HL-60/S4 (cell line): Measurements from ENCODE around the gene IFIT2.

ENCODE experiments used
- in situ Hi-C: fragments of 300-500 bp; cut with MboI; formaldehyde crosslinking; loops from 2 replicates; pipeline ENCODE4 v1.14.3; 2022; ENCODE audit warnings: low sequenced_read_pairs

Gene IFIT2, protein sequence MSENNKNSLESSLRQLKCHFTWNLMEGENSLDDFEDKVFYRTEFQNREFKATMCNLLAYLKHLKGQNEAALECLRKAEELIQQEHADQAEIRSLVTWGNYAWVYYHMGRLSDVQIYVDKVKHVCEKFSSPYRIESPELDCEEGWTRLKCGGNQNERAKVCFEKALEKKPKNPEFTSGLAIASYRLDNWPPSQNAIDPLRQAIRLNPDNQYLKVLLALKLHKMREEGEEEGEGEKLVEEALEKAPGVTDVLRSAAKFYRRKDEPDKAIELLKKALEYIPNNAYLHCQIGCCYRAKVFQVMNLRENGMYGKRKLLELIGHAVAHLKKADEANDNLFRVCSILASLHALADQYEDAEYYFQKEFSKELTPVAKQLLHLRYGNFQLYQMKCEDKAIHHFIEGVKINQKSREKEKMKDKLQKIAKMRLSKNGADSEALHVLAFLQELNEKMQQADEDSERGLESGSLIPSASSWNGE

DNA sequence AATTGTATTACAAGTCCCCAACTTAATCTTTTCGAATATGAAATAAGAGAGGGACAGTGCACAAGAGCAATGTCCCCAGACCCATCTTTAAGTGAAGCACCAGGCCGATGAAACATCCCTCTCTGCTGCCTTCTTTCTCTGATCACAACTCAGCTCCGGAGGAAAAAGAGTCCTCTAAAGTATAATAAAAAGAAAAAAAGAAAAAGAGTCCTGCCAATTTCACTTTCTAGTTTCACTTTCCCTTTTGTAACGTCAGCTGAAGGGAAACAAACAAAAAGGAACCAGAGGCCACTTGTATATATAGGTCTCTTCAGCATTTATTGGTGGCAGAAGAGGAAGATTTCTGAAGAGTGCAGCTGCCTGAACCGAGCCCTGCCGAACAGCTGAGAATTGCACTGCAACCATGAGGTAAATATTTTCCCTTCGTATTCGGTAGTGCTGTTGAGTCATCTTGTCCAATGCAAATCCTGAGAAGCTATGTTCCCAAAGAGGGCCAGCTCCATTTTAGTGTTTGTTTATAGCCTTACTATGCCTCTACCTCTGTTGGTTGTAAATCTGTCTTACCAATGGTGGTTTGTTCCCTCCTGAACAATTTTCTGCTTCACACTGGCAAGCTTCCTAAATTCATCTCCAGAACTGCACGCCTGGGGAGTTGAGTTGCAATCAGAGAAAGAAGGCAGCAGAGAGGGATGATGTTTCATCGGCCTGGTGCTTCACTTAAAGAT, at the start of gene IFIT2:
Gene IFIT2 (plus strand): TSS at position 326 of the 725 bp plus-strand sequence. CDS start 78 bp downstream, at position 404.
- in situ Hi-C loops, result no loop called here

DNA sequence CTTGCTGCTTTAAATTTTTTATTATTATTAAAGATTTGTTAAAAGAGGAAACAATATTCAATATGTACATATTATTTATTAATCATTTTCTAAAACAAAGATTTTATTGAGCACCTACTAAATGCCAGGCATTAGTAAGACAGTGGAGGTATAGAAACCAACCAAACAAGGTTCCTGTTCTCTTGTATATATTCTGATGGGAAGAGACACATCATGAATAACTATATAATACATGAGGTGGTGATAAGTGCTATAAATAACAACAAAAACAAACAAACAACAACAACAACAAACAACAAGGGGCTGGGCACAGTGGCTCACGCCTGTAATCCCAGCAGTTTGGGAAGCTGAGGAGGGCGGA, 49.6 kb upstream of the IFIT2 start:
- in situ Hi-C loops, result loop anchor here (10.0 kb wide), 1 partner anchor 313 kb away; no protein-coding TSS in a partner anchor

DNA sequence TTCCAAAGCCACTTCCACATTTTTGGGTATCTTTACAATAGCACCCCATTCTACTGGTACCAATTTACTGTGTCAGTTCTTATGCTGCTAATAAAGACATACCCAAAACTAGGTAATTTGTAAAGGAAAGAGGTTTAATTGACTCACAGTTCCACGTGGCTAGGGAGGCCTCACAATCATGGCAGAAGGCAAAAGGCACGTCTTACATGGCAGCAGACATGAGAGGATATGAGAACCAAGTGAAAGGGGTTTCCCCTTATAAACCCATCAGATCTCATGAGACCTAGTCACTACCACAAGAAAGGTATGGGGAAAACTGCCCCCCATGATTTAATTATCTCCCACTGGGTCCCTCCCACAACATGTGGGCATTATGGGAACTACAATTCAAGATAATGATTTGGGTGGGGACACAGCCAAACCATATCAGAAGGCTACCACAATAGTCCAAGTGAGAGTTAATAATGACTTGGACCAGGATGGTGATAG, 46.7 kb upstream of the IFIT2 start:
- in situ Hi-C loops, result loop anchor here (10.0 kb wide), 1 partner anchor 310 kb away; no protein-coding TSS in a partner anchor

DNA sequence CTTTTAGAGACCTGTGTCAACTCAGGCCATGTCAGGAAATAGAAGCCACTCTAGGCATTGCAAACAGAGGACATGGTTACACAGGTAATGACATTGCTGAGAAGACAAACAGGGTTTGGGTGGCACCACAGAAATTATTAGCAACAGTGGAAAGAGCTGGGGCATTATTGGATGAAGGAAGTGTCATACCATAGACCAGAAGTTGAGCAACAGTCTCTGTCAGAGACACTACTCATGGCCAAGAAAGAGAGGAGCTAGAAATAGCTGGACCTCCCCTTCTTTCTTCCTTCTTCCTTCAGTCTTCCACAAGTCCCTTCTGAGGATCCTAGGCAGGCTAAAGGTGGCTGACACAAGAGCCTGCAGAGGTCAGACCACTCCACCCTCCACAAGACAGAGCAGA, 46.1 kb upstream of the IFIT2 start:
- in situ Hi-C loops, result loop anchor here (10.0 kb wide), 1 partner anchor 309 kb away; no protein-coding TSS in a partner anchor

DNA sequence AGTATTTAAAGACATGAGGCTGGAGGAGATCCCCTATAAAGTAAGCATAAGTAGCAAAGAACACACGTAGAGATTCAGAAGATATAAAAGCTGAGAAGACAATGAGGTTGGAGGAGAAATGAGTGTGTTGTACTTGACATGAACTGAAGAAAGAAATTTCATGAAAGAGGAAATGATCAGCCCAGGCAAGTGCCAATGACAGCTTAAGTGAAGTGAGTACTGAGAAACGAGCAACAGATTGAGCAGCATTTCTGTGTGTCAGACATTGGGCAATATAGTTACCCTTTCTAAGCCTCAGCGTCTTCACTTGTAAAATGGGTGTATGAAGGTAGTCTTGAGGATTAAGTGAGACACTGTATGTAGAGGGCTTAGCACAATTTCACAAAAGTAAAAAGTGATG, 45.5 kb upstream of the IFIT2 start:
- in situ Hi-C loops, result loop anchor here (10.0 kb wide), 1 partner anchor 308 kb away; no protein-coding TSS in a partner anchor

DNA sequence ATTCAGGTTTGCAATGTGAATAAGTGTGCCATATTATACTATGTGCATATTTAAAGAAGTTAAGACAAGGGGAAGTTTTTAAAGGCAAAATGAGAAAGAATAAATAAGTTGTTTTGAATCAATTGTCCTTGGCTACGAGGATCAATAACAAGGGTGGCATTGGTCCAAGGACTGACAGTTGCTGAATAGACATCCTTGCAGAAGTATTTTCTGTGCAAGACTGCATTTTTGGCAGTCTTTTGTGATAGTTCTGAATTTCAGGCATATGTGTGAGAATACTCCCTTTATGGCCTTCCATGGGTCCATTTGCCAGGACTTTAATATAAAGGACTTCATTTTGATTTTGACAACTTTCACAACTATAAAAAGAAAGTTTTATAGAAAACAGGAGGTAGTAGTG, 44.9 kb upstream of the IFIT2 start:
- in situ Hi-C loops, result loop anchor here (10.0 kb wide), 1 partner anchor 308 kb away; no protein-coding TSS in a partner anchor

DNA sequence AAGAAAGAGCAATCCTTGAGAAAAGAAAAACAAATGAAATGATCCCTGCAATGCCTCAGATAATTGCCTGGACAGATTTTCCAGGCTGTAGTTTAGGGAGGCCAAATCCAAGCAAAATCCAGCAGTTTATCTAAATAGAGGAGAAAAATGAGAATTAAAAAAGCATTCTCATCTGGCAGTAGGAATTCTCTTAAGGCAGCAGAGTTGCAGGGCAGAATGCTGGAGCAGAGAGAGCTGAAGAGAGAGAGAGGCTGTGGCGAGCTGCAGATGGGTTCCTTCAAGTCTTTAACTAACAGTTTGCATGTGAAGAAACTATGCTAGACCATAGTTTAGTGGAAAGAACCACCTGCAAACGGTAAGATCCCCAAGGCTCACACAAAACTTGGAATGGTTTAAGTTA, 44.3 kb upstream of the IFIT2 start:
- in situ Hi-C loops, result loop anchor here (10.0 kb wide), 1 partner anchor 307 kb away; no protein-coding TSS in a partner anchor

DNA sequence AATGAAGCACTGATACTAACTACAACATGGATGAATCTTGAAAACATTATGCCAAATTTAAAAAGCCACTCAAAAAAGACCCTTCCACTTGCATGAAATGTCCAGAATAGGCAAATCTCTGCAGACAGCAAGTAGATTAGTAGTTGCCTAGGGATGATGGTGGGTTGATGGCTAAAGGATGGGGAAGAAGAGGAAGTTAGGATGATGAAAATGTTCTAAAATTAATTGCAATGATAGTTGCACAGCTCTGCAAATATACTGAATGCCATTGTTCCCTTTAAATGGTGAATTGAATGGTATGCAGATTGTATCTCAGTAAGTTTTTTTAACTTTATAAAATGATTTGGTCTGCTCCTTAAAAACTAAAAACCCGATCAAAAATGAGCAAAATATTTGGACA, 43.0 kb upstream of the IFIT2 start:
- in situ Hi-C loops, result loop anchor here (10.0 kb wide), 1 partner anchor 306 kb away; no protein-coding TSS in a partner anchor

DNA sequence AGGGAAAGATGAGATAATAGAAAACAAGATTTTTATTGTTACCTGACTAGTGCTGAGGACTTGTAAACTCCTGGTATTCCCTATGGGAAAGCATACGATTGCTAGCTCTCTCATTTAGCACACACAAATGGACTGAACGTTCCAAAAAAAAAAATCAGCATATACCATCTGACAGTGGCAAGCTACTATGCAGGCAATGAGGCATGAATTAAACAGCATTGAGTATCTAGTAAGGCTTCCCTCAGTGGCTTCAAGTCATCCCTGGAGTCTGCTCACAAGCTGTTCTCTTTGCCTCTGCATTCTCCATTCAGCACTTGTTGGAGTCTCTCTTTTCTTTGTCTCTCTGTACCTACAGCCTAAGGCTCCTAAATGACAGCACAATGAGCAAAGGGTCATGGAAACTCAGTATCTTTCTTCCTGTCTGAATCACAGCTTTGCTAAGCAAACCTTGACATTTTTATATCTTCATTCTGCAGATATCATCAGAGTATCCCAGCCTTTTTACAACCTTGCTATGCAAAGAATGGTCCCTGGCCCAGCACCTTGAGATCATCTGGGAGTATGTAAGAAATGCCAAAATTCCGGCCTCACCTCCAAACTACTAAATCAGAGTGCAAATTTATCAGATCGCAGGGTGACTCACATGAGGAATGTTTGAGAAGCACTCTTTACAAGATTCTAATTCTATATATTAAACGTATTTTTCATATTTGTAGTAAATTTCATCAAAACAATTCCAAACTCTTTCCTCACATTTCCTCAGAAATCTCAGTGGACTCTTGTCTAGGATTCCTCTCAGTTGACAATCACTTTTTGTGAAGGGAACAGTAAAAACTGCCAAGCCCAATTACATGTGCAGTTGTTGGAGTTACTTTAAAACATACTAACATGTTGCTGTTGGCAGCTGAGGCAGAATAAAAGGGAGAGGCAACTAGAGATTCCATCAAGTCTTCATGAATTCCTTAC, 39.5 kb upstream of the IFIT2 start:
- in situ Hi-C loops, result no loop called here

DNA sequence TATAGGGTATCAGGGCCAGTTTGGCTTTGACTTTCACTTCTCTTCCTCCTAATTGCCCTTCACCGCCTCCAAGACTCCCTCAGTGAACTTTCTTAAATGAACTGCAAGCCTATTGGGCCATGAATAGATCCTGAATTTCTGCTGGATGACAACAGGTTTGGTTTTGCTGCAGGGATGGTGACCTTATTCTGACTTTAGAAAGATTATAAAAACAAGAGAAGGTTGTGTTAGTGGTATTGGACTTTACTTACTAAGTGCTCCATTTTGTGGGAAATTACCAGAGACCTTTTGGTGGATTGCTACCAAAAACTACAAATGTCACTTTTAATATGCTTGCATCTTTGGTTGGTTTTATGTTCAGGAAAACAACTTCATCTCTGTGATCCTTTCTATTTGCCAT, 38.8 kb upstream of the IFIT2 start:
- in situ Hi-C loops, result no loop called here

DNA sequence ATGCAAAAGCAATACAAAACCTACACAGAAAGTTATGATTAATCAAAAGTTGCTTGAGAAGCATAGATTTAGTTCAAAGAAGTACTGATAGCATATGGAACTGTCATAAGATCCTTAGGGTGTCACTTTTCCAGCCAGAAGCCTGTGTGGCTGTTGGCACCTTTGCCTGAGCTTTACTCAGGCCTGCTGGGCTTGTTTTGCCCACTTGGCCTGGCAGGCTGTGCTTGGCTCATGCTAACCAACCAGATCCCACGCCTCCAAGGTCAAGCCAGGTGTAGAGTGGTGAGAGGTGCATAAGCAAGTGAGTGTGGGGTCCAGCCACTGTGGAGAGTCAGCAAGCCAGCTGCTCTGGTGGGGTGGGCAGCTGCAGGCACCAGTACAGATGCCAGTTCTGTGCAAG, 38.3 kb upstream of the IFIT2 start:
- in situ Hi-C loops, result no loop called here

DNA sequence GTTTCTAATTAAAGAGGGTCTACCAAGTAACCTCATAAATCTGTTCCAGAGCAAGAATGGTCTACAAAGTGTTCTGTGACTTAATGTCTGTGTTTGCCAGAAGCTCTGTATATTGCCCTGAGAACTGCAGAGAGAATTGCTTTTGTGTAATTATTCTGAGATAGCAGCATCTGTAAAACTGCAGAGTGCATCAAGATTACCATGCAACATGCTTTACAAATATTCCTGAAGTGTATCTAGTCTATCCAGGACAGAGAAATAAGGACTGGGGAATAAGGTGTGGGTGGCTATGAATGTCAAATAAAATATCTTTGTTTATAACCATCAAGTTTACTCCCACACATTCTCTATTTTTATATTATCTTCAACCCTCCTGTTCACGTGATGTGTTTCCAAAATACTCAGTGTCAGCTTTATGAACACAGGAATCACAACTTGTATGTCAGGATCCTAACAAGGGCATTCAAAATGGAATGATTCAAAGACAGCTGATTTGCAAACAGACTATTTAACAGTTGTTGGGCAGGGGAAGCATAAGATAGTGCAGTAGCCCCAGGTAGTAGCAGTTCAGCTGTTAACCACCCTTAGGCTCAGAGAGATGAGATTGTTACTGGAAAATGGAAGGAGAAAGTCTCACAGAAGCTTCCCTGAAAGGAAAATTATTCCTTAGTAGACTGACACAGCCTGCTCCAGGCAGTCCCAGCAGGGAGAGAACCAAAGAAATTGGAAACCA, 35.0 kb upstream of the IFIT2 start:
- in situ Hi-C loops, result no loop called here

DNA sequence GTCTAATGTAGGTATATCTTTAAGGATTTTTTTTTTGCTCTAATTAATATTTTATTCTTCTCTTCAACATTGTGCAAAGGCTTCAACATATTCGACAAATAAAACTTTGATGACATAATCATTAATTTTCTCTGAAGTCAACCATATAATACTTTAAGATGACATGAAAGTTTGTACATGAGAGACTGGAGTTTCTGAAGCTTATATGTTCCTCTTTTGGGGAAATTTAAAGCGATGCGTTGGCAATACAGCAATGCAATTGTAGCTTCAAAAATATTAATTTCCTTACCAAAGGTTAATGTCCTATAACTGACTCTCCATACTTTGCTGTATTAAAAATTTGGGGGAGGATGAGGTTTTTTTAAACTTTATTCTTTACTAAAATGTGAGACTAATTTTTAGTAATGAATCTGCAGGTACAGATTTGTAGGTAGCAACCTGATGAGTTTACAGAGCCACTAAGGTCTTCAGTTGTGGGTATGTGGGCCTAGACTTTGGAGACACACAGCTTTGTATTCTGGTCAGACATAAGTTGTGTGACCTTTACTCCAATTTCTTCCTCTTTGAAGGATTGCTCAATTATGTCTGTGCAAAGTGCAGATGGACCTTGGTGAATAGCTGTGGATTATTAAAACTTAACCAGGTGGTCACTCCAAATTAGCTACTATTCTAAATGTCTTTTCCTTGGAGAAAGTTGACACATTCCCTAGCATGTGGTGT, 32.3 kb upstream of the IFIT2 start:
- in situ Hi-C loops, result no loop called here

DNA sequence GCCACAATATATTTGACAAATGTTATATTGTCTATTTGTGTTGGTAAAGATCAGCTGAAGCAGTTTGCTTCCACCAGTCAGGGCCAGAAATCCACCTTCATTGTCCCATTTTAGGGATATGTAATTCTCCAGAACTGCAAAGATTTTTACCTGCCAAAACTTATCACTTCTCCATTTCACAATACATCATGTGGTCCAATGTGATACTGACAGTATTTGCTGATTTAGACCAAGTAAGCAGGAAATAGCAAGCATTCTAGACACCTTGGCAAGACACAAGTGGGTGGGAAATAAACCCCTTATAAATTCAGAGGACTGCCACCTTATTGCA, 31.7 kb upstream of the IFIT2 start:
- in situ Hi-C loops, result no loop called here

DNA sequence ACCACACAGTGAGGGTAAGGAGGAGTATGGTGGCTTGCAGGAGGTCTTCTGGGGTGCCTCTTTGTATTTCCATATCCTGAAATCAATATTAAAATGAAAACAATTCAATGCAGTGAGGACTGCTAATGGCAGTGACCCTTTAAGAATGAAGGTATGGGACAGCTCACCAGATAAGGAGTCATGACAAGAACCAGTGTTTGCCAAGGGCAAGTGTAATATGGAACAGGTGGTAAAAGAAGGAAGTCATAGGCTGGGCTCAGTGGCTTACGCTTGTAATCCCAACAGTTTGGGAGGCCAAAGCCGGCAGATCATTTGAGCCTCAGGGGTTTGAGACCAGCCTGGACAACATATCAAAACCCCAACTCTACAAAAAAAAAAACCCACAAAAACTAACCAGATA, 30.3 kb upstream of the IFIT2 start:
- in situ Hi-C loops, result no loop called here

DNA sequence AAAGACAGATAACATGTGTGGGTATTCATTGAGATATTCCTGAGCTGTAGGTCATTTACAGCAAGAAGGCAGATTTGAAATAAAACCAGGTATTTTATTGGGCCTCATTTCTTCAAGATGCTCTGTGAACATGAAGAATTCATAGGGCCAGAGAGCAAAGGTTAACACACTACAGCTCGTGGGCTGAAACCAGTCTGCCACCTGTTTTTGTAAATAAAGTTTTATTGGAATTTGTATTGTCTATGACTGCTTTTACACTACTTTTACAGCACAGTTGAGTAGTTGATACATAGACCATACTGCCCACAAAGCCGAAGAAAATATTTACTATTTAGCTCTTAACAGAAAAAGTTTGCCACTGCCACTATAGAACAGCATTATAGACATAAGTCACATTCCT, 28.2 kb upstream of the IFIT2 start:
- in situ Hi-C loops, result no loop called here

DNA sequence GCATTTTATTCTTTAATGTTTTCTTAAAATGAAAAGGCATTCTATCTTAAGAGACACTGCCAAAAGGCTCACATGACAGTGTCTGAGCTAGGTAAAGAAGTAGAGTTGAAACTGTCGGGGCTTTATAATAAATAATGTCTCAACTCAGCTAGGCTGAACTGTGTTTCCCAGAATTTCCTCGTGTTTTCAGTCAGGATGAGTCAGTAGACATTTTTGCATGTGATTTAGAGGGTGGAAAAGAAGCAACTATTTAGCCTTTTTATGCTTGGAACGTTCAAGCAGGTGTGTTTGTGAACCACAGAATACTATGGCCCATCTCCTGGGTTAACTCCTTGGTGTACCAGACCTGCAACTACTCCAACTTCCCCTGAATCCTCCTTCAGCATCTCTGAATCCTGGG, 26.9 kb upstream of the IFIT2 start:
- in situ Hi-C loops, result no loop called here

DNA sequence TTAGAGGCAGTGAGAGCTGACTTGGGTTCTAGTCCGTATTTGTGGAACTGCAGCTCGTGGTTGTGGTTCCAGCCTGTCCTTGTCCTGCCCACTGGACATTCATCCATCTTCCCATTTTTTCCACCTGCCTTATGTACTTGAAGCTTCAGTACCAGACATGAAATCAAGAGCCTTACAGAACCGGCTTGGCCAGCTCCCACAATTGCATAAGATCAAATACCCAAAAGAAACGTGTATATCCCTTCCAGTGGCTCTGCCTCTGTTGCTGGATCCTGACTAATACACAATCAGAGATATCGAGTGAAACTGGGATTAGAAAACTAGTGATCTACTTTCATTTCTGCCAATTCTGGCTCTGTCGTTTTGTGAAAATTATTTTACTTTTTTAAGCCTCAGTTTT, 26.5 kb upstream of the IFIT2 start:
- in situ Hi-C loops, result no loop called here

DNA sequence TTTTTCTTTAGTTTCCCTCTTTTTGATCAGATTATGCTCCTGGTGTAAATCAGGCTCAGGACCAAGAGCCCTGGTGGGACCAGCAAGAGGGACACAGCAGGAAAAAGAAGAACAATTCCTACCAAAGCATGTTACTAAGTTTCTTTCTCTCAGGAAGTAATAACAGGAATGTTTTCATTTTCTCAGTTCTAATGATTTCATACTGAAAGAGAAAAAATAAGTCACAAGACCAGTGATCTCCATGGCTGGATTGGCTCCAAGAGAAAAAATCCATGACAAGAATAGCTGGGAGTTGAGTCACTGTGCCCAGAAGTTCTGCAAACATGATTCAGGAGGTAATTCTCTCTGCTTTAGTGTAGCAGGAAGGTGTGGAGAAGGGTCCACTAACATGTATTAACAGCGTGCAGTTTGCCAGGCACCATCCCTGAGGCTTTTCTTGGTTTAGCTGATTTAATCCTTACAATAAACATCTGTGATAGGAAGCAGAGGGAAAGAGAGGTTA, 23.8 kb upstream of the IFIT2 start:
- in situ Hi-C loops, result no loop called here
